ENCODE data around the gene EXD2.
A peak's percentile ranks its signal among the peaks of the same experiment; 100 is the strongest.
"Not testable (repeated sequence)": the region's sequence is repeated elsewhere in the genome, so short reads cannot be mapped to it uniquely, and the experiment has no call there.

EXD2 gene

GRCh38 chr14:69191340-69192111 is at the start of gene EXD2:
Gene EXD2 (plus strand): TSS chr14:69191498. CDS start chr14:69209471, 17,973 bp downstream.
- DNase-seq, result peak; percentile 94 to 96

- DNase-seq, result no peak
These were observed 49.7 kb upstream of the EXD2 start for GRCh38 chr14:69141550-69141949.

GRCh38 chr14:69142101-69142500 is 49.2 kb upstream of the EXD2 start:
- no peak for DNase-seq

GRCh38 chr14:69149461-69150244 is 41.6 kb upstream of the EXD2 start:
- no peak for DNase-seq

- DNase-seq, result peak; percentile 10 to 86
These were observed 39.7 kb upstream of the EXD2 start for GRCh38 chr14:69151458-69152180.

GRCh38 chr14:69152181-69152901 is 39.0 kb upstream of the EXD2 start:
- DNase-seq, result peak in 1 of 2 experiments; percentile 67

- DNase-seq, result no peak
These were observed 38.5 kb upstream of the EXD2 start, which contains the start of gene DCAF5 for GRCh38 chr14:69152902-69153151. Gene DCAF5 (minus strand): TSS chr14:69153119. CDS start chr14:69152978, 141 bp downstream.

GRCh38 chr14:69153152-69153872 is 38.0 kb upstream of the EXD2 start:
- peak; percentile 76 to 95 for DNase-seq

- peak in 1 of 2 experiments; percentile 27 for DNase-seq
These were observed 37.4 kb upstream of the EXD2 start for GRCh38 chr14:69153873-69154270.

GRCh38 chr14:69154779-69155178 is 36.5 kb upstream of the EXD2 start:
- peak; percentile 37 to 51 for DNase-seq

- no peak for DNase-seq
These were observed 35.1 kb upstream of the EXD2 start for GRCh38 chr14:69156224-69156623.

GRCh38 chr14:69161590-69161989 is 29.7 kb upstream of the EXD2 start:
- DNase-seq, result no peak

- not testable (repeated sequence) for DNase-seq
These were observed 25.5 kb upstream of the EXD2 start for GRCh38 chr14:69165787-69166186.

- no peak for DNase-seq
These were observed 20.5 kb upstream of the EXD2 start for GRCh38 chr14:69170839-69171238.

GRCh38 chr14:69171569-69171968 is 19.7 kb upstream of the EXD2 start:
- DNase-seq, result no peak

GRCh38 chr14:69175130-69175529 is 16.2 kb upstream of the EXD2 start:
- no peak for DNase-seq

- DNase-seq, result no peak
These were observed 9.8 kb upstream of the EXD2 start for GRCh38 chr14:69181491-69181890.

GRCh38 chr14:69182580-69182979 is 8.7 kb upstream of the EXD2 start:
- DNase-seq, result not testable (repeated sequence)

GRCh38 chr14:69183735-69184134 is 7.6 kb upstream of the EXD2 start:
- DNase-seq, result no peak

- DNase-seq, result no peak
These were observed 1.1 kb upstream of the EXD2 start for GRCh38 chr14:69190191-69190590.

GRCh38 chr14:69193721-69194120 is 2.4 kb downstream of the EXD2 start:
- no peak for DNase-seq

- DNase-seq, result no peak
These were observed 8.5 kb downstream of the EXD2 start for GRCh38 chr14:69199786-69200185.
